Fibroblast of skin of right biceps (primary cell): ENCODE results near the gene DMRTB1.
"Not testable (repeated sequence)": the region's sequence is repeated elsewhere in the genome, so short reads cannot be mapped to it uniquely, and the experiment has no call there.

Experiments
- DNase-seq: peaks from one replicate; pipeline ENCODE4 v3.0.0-alpha.2; 2013

The DMRTB1 gene

GRCh38 chr1:53459321-53460175 is at the start of gene DMRTB1:
Gene DMRTB1, plus strand, starts transcription at chr1:53459399. Its CDS starts 55 bp downstream, at chr1:53459454.
- DNase-seq = no peak

- DNase-seq = peak; percentile 5
These were observed 49.5 kb upstream of the DMRTB1 start for GRCh38 chr1:53409695-53410094.

GRCh38 chr1:53410100-53410541 is 49.1 kb upstream of the DMRTB1 start:
- DNase-seq = peak; percentile 74

GRCh38 chr1:53410701-53411100 is 48.5 kb upstream of the DMRTB1 start:
- DNase-seq = peak; percentile 4

GRCh38 chr1:53411541-53412152 is 47.6 kb upstream of the DMRTB1 start:
- DNase-seq = peak; percentile 31

- no peak for DNase-seq
These were observed 46.7 kb upstream of the DMRTB1 start for GRCh38 chr1:53412285-53413174.

- peak; percentile 82 for DNase-seq
These were observed 45.8 kb upstream of the DMRTB1 start for GRCh38 chr1:53413175-53414001.

- no peak for DNase-seq
These were observed 44.6 kb upstream of the DMRTB1 start for GRCh38 chr1:53414632-53415031.

- DNase-seq = no peak
These were observed 43.8 kb upstream of the DMRTB1 start for GRCh38 chr1:53415432-53415831.

- no peak for DNase-seq
These were observed 42.9 kb upstream of the DMRTB1 start for GRCh38 chr1:53416269-53416813.

- no peak for DNase-seq
These were observed 42.1 kb upstream of the DMRTB1 start for GRCh38 chr1:53417074-53417511.

- no peak for DNase-seq
These were observed 40.2 kb upstream of the DMRTB1 start for GRCh38 chr1:53419034-53419433.

- peak; percentile 52 for DNase-seq
These were observed 38.9 kb upstream of the DMRTB1 start for GRCh38 chr1:53420341-53420740.

- DNase-seq = no peak
These were observed 38.0 kb upstream of the DMRTB1 start for GRCh38 chr1:53421208-53421607.

GRCh38 chr1:53430261-53430660 is 28.9 kb upstream of the DMRTB1 start:
- peak; percentile 5 for DNase-seq

GRCh38 chr1:53430779-53431178 is 28.4 kb upstream of the DMRTB1 start:
- DNase-seq = no peak

GRCh38 chr1:53431244-53431643 is 28.0 kb upstream of the DMRTB1 start:
- no peak for DNase-seq

- no peak for DNase-seq
These were observed 27.2 kb upstream of the DMRTB1 start for GRCh38 chr1:53431805-53432565.

GRCh38 chr1:53432611-53433010 is 26.6 kb upstream of the DMRTB1 start:
- no peak for DNase-seq

- DNase-seq = not testable (repeated sequence)
These were observed 24.7 kb upstream of the DMRTB1 start for GRCh38 chr1:53434405-53435007.

GRCh38 chr1:53435151-53435550 is 24.0 kb upstream of the DMRTB1 start:
- DNase-seq = no peak
